Loucy (cell line): ENCODE data around the gene ALKBH8.

Experiments
- H2AFZ ChIP-seq: fragments of 200-600 bp; sonication (generic); 2 replicates; pipeline ENCODE4 v1.6.0; 2016; ENCODE audit warnings: antibody characterized with exemption, mild to moderate bottlenecking, low read length, moderate library complexity
- H3F3A ChIP-seq: fragments of 200-600 bp; 2 replicates; pipeline ENCODE4 v1.6.0; 2016; ENCODE audit warnings: antibody characterized with exemption, low read depth, mild to moderate bottlenecking
- H3K27me3 ChIP-seq: fragments of 200-600 bp; sonication (generic); 2 replicates; pipeline ENCODE4 v1.6.1; 2014; ENCODE audit warnings: low read length, mild to moderate bottlenecking; ENCODE audit not compliant: insufficient read depth, poor library complexity, severe bottlenecking
- H3K36me3 ChIP-seq: fragments of 200-600 bp; sonication (generic); 2 replicates; pipeline ENCODE4 v1.6.1; 2016; ENCODE audit warnings: low read length; ENCODE audit not compliant: insufficient read depth
- H3K4me1 ChIP-seq: fragments of 200-600 bp; sonication (generic); 2 replicates; pipeline ENCODE4 v1.5.1; 2014; ENCODE audit warnings: low read length, mild to moderate bottlenecking; ENCODE audit not compliant: insufficient read depth, poor library complexity, severe bottlenecking
- H3K4me2 ChIP-seq: fragments of 200-600 bp; sonication (generic); 2 replicates; pipeline ENCODE4 v1.6.0; 2014; ENCODE audit warnings: antibody characterized with exemption, low read length, low read depth, mild to moderate bottlenecking; ENCODE audit not compliant: poor library complexity, severe bottlenecking
- H3K4me3 ChIP-seq: fragments of 200-600 bp; sonication (generic); 2 replicates; pipeline ENCODE4 v1.5.1; 2014; ENCODE audit warnings: low read length, mild to moderate bottlenecking, mixed read lengths; ENCODE audit not compliant: poor library complexity, severe bottlenecking
- H3K79me2 ChIP-seq: fragments of 200-600 bp; sonication (generic); 2 replicates; pipeline ENCODE4 v1.6.1; 2014; ENCODE audit warnings: low read length; ENCODE audit not compliant: insufficient read depth
- H3K9ac ChIP-seq: fragments of 200-600 bp; sonication (generic); 2 replicates; pipeline ENCODE4 v1.6.0; 2014; ENCODE audit warnings: mild to moderate bottlenecking, low read depth, low read length, moderate library complexity; ENCODE audit not compliant: poor library complexity, severe bottlenecking
- H3K9me2 ChIP-seq: fragments of 200-600 bp; sonication (generic); replicated peaks from 2 replicates; pipeline ENCODE4 v1.6.1; 2016; ENCODE audit warnings: low read depth, low read length, mixed read lengths
- H3K9me3 ChIP-seq: fragments of 200-600 bp; sonication (generic); 2 replicates; pipeline ENCODE4 v1.6.1; 2014; ENCODE audit warnings: mild to moderate bottlenecking, antibody characterized with exemption, low read length, low read depth; ENCODE audit not compliant: insufficient read depth
- H4K20me1 ChIP-seq: fragments of 200-600 bp; sonication (generic); 2 replicates; pipeline ENCODE4 v1.6.0; 2014; ENCODE audit warnings: antibody characterized with exemption, low read length, mild to moderate bottlenecking; ENCODE audit not compliant: insufficient read depth, poor library complexity, severe bottlenecking
- EZH2phosphoT487 ChIP-seq: fragments of 200-600 bp; IDR thresholded peaks from 2 replicates; pipeline ENCODE4 v1.6.1; 2018; ENCODE audit warnings: antibody characterized with exemption, mild to moderate bottlenecking, moderate library complexity, borderline replicate concordance
- TF ChIP-seq, protein P1 (sequence below): fragments of 200-600 bp; sonication (generic); conservative IDR thresholded peaks from 2 replicates; pipeline ENCODE4 v1.5.1; 2014; ENCODE audit warnings: mild to moderate bottlenecking, antibody characterized with exemption, low read length

The ALKBH8 gene

DNA sequence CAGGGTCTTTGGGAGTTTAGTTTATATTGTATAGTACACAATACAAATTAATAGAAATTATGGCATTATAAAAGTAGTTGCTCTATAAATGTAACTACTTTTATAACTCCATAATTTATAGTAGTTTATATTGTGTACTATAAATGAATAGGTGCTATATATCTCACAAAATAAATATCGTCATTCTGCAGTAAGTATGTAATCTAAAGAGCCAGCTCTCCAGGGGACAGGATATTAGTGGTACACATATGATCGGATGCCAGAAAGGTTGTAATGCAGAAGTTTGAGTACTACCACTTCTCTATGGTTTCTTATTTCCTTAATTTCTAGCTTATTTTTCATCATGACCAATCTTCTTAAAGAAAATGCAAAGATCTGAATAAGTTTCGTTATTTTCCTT lies 87.7 kb downstream of the ALKBH8 start:
- H3K9me2 ChIP-seq = no peaks in the 10 kb centered on the region
- TF ChIP-seq, protein P1, sequence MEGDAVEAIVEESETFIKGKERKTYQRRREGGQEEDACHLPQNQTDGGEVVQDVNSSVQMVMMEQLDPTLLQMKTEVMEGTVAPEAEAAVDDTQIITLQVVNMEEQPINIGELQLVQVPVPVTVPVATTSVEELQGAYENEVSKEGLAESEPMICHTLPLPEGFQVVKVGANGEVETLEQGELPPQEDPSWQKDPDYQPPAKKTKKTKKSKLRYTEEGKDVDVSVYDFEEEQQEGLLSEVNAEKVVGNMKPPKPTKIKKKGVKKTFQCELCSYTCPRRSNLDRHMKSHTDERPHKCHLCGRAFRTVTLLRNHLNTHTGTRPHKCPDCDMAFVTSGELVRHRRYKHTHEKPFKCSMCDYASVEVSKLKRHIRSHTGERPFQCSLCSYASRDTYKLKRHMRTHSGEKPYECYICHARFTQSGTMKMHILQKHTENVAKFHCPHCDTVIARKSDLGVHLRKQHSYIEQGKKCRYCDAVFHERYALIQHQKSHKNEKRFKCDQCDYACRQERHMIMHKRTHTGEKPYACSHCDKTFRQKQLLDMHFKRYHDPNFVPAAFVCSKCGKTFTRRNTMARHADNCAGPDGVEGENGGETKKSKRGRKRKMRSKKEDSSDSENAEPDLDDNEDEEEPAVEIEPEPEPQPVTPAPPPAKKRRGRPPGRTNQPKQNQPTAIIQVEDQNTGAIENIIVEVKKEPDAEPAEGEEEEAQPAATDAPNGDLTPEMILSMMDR = no peak
- no peak for TF ChIP-seq EZH2phosphoT487
- H3F3A ChIP-seq = no peaks in the 10 kb centered on the region
- no peaks in the 10 kb centered on the region for H3K79me2 ChIP-seq
- no peaks in the 10 kb centered on the region for H3K27me3 ChIP-seq
- no peak overlapping the region for H3K9ac ChIP-seq
- H3K4me2 ChIP-seq = no peak overlapping the region
- no peaks in the 10 kb centered on the region for H3K9me3 ChIP-seq
- H3K4me3 ChIP-seq = no peak overlapping the region
- H3K36me3 ChIP-seq = no peaks in the 10 kb centered on the region
- no peak overlapping the region for H2AFZ ChIP-seq
- H4K20me1 ChIP-seq = no peaks in the 10 kb centered on the region
- H3K4me1 ChIP-seq = no peaks in the 10 kb centered on the region

DNA sequence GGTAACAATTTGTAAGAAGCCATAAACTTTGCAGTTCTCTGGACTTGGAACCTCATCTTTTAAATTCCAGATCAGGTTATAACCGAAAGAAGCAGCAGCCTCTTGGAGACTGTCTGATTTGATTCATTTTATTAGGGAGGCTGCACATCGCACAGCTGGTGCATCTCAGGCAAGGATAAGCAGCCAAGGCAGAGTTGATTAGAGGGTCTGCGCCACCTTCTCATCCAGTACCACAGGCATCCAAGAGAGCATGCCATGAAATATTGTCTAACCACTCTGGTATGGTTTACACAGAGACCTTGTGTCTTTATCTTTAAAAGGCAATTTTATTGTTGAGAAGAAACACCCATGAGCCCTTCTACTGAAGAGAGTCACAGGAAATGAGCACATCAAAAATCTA lies 91.7 kb downstream of the ALKBH8 start:
- no peaks in the 10 kb centered on the region for H3F3A ChIP-seq
- no peak overlapping the region for H3K9ac ChIP-seq
- H3K9me2 ChIP-seq = no peaks in the 10 kb centered on the region
- H3K4me3 ChIP-seq = no peak overlapping the region
- H2AFZ ChIP-seq = no peak overlapping the region
- no peaks in the 10 kb centered on the region for H3K79me2 ChIP-seq
- TF ChIP-seq, protein P1 = no peak
- no peak for TF ChIP-seq EZH2phosphoT487
- no peak overlapping the region for H3K4me2 ChIP-seq
- no peaks in the 10 kb centered on the region for H3K36me3 ChIP-seq
- H3K4me1 ChIP-seq = no peaks in the 10 kb centered on the region
- no peaks in the 10 kb centered on the region for H3K27me3 ChIP-seq
- no peaks in the 10 kb centered on the region for H3K9me3 ChIP-seq
- H4K20me1 ChIP-seq = no peaks in the 10 kb centered on the region

DNA sequence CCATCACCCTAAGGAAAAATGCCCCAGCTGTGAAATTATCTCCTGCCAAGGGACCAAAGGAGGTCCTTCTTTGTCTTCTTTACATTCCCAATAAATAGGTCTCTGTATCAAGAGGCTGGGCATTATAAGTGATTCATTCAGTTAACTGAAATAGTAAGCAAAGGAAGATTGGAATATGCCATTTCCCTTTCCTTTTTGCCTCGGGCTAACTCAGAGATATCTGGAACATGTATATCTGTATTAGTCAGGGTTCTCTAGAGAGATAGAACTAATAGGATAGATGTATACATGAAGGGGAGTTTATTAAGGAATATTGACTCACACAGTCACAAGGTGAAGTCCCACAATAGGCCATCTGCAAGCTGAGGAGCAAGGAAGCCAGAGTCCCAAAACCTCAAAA lies 92.6 kb downstream of the ALKBH8 start:
- Histone ChIP-seq H3K9ac (no peak overlapping the region), H3K36me3 (no peaks in the 10 kb centered on the region), H3F3A (no peaks in the 10 kb centered on the region), H4K20me1 (no peaks in the 10 kb centered on the region), H3K79me2 (no peaks in the 10 kb centered on the region), H3K4me2 (no peak overlapping the region), H3K27me3 (no peaks in the 10 kb centered on the region), H3K9me3 (no peaks in the 10 kb centered on the region), H3K4me1 (no peaks in the 10 kb centered on the region), H2AFZ (no peak overlapping the region), H3K9me2 (no peaks in the 10 kb centered on the region), H3K4me3 (no peak overlapping the region)
- no peak for TF ChIP-seq EZH2phosphoT487
- TF ChIP-seq, protein P1 = no peak
